Transverse colon (tissue), 4 donors: Measurements from ENCODE around the gene TRIM9. TPM values are rescaled to one million over a fixed set of nuclear protein-coding genes. Genes with fewer than 3 reads are reported as not detected.

ENCODE experiments used
- DNase-seq: peaks from one replicate; pipeline ENCODE4 v3.0.0-alpha.2; 2019
- H3K27ac ChIP-seq, 4 donors: fragments of 200-600 bp; sonication (generic); 2 replicates each; pipeline ENCODE4 v1.5.1; 2016 to 2018; ENCODE audit warnings: inconsistent platforms in 4 of 4
- H3K27me3 ChIP-seq: fragments of 200-600 bp; sonication (generic); 2 replicates; pipeline ENCODE4 v1.5.1; 2017; ENCODE audit warnings: inconsistent platforms
- H3K36me3 ChIP-seq, 4 donors: fragments of 200-600 bp; sonication (generic); 2 replicates each; pipeline ENCODE4 v1.5.1; 2017 to 2019; ENCODE audit warnings: inconsistent platforms in 4 of 4
- H3K4me1 ChIP-seq, 4 donors: fragments of 200-600 bp; sonication (generic); 2 replicates each; pipeline ENCODE4 v1.5.1; 2017 to 2020; ENCODE audit warnings: inconsistent platforms in 4 of 4
- H3K4me3 ChIP-seq, 4 donors: fragments of 200-600 bp; sonication (generic); 1 replicate in 1 of 4; 2 replicates in 3 of 4; pipeline versions ENCODE4 v1.5.1 to v1.6.1; 2017 to 2019; ENCODE audit warnings: inconsistent platforms in 4 of 4
- H3K9me3 ChIP-seq, 2 donors: fragments of 200-600 bp; sonication (generic); 2 replicates each; pipeline ENCODE4 v1.5.1; 2017 to 2019; ENCODE audit warnings: inconsistent platforms in 2 of 2
- EP300 ChIP-seq: sonication (generic); formaldehyde crosslinking; IDR thresholded peaks from one replicate; pipeline ENCODE4 v1.6.1; 2017; ENCODE audit warnings: antibody characterized with exemption, low read depth
- POLR2A ChIP-seq: fragments of 450-650 bp; IDR thresholded peaks from one replicate; pipeline ENCODE4 v1.6.1; 2016; ENCODE audit warnings: antibody characterized with exemption, mild to moderate bottlenecking, moderate library complexity
- POLR2AphosphoS5 ChIP-seq, 3 donors: sonication (generic); formaldehyde crosslinking; IDR thresholded peaks; one replicate each; pipeline ENCODE4 v1.6.1; 2016; ENCODE audit warnings: antibody characterized with exemption in 3 of 3
- WGBS, 2 donors: methylation state at CpG; one replicate each; pipeline ENCODE4 v1.1.5; 2018; ENCODE audit warnings: low coverage in 1 of 2; 5-methylcytosine and 5-hydroxymethylcytosine counted together
- in situ Hi-C, 4 donors: fragments of 200-750 bp; cut with MboI; loops; one replicate each; pipeline versions ENCODE4 v1.15.0 to v1.15.1; 2017; ENCODE audit warnings: low sequenced_read_pairs in 3 of 4, low pct_ligation_motif_present in 1 of 4, low pct_unique_long_range_greater_than_20kb in 1 of 4
- intact Hi-C: fragments of 100-400 bp; cut with DNase I; formaldehyde crosslinking; loops from one replicate; pipeline ENCODE4 v1.15.1; 2023; ENCODE audit warnings: low total_unique reads
- total RNA-seq, 4 donors: library from RNA; depleted of rRNA; stranded (reverse); fragments of >200 nt; gene quantifications; one replicate each; pipeline ENCODE4 v1.1.0, GENCODE V29; 2016
- TF ChIP-seq, protein P1 (sequence below), 5 experiments: fragments of 200-600 bp in 3 of 5; fragments of 450-650 bp in 2 of 5; sonication (generic) in 3 of 5; IDR thresholded peaks; 1 replicate in 2 of 5; 2 replicates in 3 of 5; pipeline ENCODE4 v1.5.1; 2016 to 2017; ENCODE audit warnings: antibody characterized with exemption in 5 of 5, inconsistent platforms in 3 of 5, mild to moderate bottlenecking in 2 of 5, moderate library complexity in 1 of 5

The TRIM9 gene
- total RNA-seq, 4 donors from 2014 or later: 9.2 to 21.3 (median 16.1) TPM

DNA sequence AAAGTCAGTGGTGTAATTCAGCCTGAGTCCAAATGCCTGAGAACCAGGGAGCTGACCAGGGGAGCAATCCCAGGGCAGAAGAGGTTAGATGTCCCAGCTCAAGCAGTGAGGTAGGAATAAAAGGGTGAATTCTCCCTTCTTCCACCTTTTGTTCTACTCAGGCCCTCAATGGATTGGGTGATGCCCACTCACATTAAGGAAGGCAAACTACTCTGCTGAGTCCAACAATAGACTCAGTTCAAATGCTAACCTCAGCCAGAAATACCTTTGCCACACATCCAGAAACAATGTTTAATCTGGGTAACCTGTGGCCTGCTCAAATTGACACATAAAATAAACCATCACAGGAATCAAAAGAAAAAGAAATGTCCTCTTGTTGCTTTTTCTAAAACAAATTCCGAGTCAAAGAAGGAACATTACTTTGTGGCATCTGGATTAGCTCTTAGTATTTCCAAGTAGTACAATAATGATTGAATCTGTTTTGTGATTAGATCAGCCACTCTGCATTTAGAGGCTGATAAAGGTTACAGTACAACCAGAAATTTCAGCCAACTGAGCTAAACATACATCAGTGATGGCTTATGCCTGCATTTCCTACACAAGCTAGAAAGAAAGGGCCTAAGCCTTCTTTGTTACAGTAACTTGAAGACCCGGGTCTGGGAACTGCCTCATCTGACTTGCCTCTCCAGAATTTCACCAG, 43.6 kb upstream of the TRIM9 start:
- TF ChIP-seq EP300: no peak
- no peak for TF ChIP-seq POLR2A
- Histone ChIP-seq H3K27ac (peak overlapping the region; percentile 47 to 74 (median 70)), H3K9me3 (no peaks in the 10 kb centered on the region), H3K4me1 (peaks cover 0 to 14% (median 2%) of the 10 kb centered on the region in 4 donors), H3K36me3 (no peaks in the 10 kb centered on the region), H3K4me3 (peak overlapping the region in 1 of 4 donors; percentile 4), H3K27me3 (no peaks in the 10 kb centered on the region)
- intact Hi-C loops: no loop called here
- DNase-seq: no peak
- WGBS, 2 donors: 47 to 50% methylated on average over 2 of the region's 2 CpGs
- in situ Hi-C loops: no loop called here

DNA sequence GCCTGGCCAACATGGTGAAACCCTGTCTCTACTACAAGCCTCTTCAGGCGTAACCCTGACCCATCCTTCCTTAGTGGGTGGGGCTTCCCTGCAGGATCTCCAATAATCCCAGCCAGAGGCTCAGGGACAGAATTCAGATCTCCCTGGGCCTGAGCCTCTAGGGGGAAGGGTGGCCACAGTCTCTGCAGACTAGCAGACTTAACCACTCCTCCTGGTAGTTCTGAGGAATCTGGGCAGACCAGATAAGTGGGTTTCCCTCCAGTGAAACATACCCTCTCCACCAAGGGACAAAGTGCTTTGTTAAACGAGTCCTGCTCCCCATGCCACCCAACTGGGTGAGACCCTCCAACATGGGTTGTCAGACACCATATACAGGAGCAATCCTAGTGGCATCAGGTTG, 36.6 kb upstream of the TRIM9 start:
- DNase-seq: no peak
- no peaks in the 10 kb centered on the region for H3K4me1 ChIP-seq
- no peaks in the 10 kb centered on the region for H3K9me3 ChIP-seq
- H3K36me3 ChIP-seq: no peaks in the 10 kb centered on the region
- in situ Hi-C loops: no loop called here
- intact Hi-C loops: no loop called here
- TF ChIP-seq POLR2A (no peak), EP300 (no peak)
- H3K27me3 ChIP-seq: no peaks in the 10 kb centered on the region
- no peak overlapping the region for H3K4me3 ChIP-seq
- 83 to 100% methylated on average over 1 to 2 of the region's 2 CpGs for WGBS, 2 donors
- no peak overlapping the region for H3K27ac ChIP-seq

DNA sequence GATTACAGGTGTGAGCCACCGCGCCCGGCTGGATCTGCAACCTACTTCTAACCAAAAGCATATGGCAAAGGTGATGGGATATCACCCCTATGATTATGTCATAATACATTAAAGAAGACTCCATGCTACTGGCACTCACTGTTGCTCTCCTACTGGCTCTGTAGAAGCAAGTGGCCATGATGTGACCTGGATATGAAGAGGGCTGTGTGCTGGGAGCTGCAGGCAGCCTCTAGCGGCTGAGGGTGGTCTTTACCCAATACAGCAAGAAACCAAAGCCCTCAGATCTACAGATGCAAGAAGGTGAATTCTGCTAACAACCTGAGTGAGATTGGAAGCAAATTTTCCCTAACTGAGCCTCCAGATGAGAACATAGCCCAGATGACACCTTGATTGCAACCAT, 34.2 kb upstream of the TRIM9 start:
- Histone ChIP-seq H3K27ac (no peak overlapping the region), H3K36me3 (no peaks in the 10 kb centered on the region), H3K4me3 (no peak overlapping the region), H3K9me3 (no peaks in the 10 kb centered on the region), H3K4me1 (no peaks in the 10 kb centered on the region), H3K27me3 (no peaks in the 10 kb centered on the region)
- no peak for DNase-seq
- in situ Hi-C loops (no loop called here), intact Hi-C loops (no loop called here)
- TF ChIP-seq, protein P1, sequence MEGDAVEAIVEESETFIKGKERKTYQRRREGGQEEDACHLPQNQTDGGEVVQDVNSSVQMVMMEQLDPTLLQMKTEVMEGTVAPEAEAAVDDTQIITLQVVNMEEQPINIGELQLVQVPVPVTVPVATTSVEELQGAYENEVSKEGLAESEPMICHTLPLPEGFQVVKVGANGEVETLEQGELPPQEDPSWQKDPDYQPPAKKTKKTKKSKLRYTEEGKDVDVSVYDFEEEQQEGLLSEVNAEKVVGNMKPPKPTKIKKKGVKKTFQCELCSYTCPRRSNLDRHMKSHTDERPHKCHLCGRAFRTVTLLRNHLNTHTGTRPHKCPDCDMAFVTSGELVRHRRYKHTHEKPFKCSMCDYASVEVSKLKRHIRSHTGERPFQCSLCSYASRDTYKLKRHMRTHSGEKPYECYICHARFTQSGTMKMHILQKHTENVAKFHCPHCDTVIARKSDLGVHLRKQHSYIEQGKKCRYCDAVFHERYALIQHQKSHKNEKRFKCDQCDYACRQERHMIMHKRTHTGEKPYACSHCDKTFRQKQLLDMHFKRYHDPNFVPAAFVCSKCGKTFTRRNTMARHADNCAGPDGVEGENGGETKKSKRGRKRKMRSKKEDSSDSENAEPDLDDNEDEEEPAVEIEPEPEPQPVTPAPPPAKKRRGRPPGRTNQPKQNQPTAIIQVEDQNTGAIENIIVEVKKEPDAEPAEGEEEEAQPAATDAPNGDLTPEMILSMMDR (IDR thresholded peaks at IDR 0.05): no peak
- TF ChIP-seq POLR2AphosphoS5 (IDR thresholded peaks at IDR 0.05) (no peak), POLR2A (no peak), EP300 (no peak)
- WGBS, 2 donors: 86 to 88% methylated on average over 4 of the region's 4 CpGs

DNA sequence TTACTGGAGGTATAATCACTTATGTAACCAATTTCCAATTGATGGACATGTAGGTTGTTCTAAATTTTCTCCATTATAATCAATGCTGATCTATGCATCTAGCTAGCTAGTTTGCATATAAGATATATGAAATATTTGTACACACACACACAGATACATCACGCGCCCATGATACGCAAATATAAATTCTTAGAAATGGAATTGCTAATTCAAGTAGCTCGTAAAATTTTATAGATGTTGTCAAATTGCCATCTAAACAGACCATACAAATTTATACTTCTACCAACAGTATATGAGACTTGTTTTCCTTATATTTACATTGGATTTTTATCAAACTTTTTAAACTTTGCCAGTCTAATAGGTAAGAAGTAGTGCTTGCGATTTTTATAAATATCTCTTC, 29.1 kb upstream of the TRIM9 start:
- intact Hi-C loops: no loop called here
- Histone ChIP-seq H3K9me3 (no peaks in the 10 kb centered on the region), H3K4me1 (no peaks in the 10 kb centered on the region), H3K4me3 (no peak overlapping the region), H3K27ac (no peak overlapping the region), H3K36me3 (no peaks in the 10 kb centered on the region), H3K27me3 (no peaks in the 10 kb centered on the region)
- WGBS, 2 donors: 74 to 85% methylated on average over 5 of the region's 5 CpGs
- in situ Hi-C loops: no loop called here
- no peak for DNase-seq
- TF ChIP-seq, protein P1 (IDR thresholded peaks at IDR 0.05): no peak

DNA sequence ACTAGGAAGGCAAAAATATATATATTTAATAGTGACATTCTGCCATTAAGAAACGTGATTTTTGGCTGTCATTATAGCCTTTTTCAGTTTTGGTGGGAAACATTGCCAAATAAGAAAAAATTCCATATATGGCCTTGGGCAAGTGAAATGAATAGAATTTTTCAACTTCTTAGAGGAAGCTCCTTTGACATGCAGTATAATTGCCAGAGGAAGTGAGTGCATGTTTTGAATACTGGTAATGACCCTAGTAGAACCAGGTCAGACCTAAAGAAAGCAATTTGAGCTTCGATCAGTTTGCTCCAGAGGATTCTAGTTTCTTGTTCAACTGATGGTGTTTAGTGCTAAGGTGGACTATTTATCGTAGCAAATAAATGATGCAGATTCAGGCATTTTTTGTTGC, 26.2 kb upstream of the TRIM9 start:
- 67 to 69% methylated on average over 3 of the region's 3 CpGs for WGBS, 2 donors
- TF ChIP-seq POLR2AphosphoS5 (IDR thresholded peaks at IDR 0.05) (no peak), POLR2A (no peak), EP300 (no peak)
- TF ChIP-seq, protein P1 (IDR thresholded peaks at IDR 0.05): no peak
- no peak for DNase-seq
- Histone ChIP-seq H3K27me3 (no peaks in the 10 kb centered on the region), H3K9me3 (no peaks in the 10 kb centered on the region), H3K27ac (no peak overlapping the region), H3K4me1 (no peaks in the 10 kb centered on the region), H3K36me3 (no peaks in the 10 kb centered on the region), H3K4me3 (no peak overlapping the region)
- intact Hi-C loops (no loop called here), in situ Hi-C loops (no loop called here)
